GM12875 (cell line): ENCODE results near the gene NAALADL2.

Source experiments
- H3K4me3 ChIP-seq: one replicate; pipeline ENCODE4 v1.5.1; 2011; ENCODE audit warnings: low read depth, low read length, control low read depth
- CTCF ChIP-seq: IDR thresholded peaks from 2 replicates; pipeline ENCODE4 v1.5.1; 2011; ENCODE audit warnings: low read depth, mild to moderate bottlenecking, control low read depth, inconsistent platforms, low read length, moderate library complexity, borderline replicate concordance; ENCODE audit not compliant: insufficient read depth

NAALADL2 gene

GRCh38 chr3:175410251-175410650, 551.1 kb downstream of the NAALADL2 start:
- no peak for TF ChIP-seq CTCF
- no peak overlapping the region for H3K4me3 ChIP-seq

GRCh38 chr3:175411405-175411804, 552.3 kb downstream of the NAALADL2 start:
- no peak overlapping the region for H3K4me3 ChIP-seq

GRCh38 chr3:175411946-175412345, 552.8 kb downstream of the NAALADL2 start:
- TF ChIP-seq CTCF: no peak
- H3K4me3 ChIP-seq: no peak overlapping the region

More at GRCh38 chr3:175411405-175411804, 552.3 kb downstream of the NAALADL2 start:
- TF ChIP-seq CTCF: no peak

- no peak overlapping the region for H3K4me3 ChIP-seq
- no peak for TF ChIP-seq CTCF
Observed at GRCh38 chr3:175413926-175414325, 554.8 kb downstream of the NAALADL2 start.

- no peak overlapping the region for H3K4me3 ChIP-seq
- no peak for TF ChIP-seq CTCF
Observed at GRCh38 chr3:175416600-175416999, 557.5 kb downstream of the NAALADL2 start.

- no peak for TF ChIP-seq CTCF
- H3K4me3 ChIP-seq: no peak overlapping the region
Observed at GRCh38 chr3:175417426-175417825, 558.3 kb downstream of the NAALADL2 start.

- no peak overlapping the region for H3K4me3 ChIP-seq
- TF ChIP-seq CTCF: no peak
Observed at GRCh38 chr3:175421902-175422301, 562.8 kb downstream of the NAALADL2 start.
